ENCODE data around the gene GIMAP1.

The GIMAP1 gene

DNA sequence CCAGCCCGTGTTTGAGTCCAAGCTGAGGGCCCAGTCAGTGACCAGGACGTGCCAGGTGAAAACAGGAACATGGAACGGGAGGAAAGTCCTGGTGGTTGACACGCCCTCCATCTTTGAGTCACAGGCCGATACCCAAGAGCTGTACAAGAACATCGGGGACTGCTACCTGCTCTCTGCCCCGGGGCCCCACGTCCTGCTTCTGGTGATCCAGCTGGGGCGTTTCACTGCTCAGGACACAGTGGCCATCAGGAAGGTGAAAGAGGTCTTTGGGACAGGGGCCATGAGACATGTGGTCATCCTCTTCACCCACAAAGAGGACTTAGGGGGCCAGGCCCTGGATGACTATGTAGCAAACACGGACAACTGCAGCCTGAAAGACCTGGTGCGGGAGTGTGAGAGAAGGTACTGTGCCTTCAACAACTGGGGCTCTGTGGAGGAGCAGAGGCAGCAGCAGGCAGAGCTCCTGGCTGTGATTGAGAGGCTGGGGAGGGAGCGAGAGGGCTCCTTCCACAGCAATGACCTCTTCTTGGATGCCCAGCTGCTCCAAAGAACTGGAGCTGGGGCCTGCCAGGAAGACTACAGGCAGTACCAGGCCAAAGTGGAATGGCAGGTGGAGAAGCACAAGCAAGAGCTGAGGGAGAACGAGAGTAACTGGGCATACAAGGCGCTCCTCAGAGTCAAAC lies 26.0 kb downstream of the GIMAP1 start:
- no peak overlapping the region for H3K4me3 ChIP-seq (ENCODE audit: low read length)
- DNase-seq (ENCODE audit: low read depth, low spot score) = no peak

DNA sequence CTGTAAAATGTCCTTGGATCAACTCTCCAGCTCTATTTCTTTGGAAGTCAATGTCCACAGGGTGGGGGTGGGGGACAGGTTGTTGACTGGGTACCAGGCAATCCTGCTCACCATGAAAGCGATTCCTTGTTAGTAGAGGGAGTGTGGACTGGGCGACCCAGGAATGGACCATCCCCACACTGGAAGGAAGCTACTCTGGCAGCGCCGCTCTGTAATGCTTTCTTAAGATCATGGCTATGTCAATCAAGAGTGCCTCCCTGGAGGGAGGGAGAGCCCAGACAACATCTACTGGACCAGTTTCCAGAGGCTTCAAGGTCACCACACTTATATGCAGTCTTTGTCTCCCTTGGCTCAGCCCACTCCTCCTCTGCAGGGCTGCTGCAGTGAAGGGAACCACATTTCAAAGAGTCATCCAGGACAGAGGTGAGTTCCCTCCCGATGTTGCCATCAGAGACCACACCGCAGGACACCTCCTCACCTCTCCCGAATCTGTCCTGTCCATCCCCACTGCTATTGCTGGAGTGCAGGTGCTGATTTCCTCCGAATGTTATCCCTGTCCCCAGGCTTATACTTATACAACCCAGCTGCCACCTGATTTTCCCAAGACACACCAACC lies 27.7 kb downstream of the GIMAP1 start:
- no peak overlapping the region for H3K4me3 ChIP-seq (ENCODE audit: low read length)
- no peak for DNase-seq (ENCODE audit: low read depth, low spot score)

DNA sequence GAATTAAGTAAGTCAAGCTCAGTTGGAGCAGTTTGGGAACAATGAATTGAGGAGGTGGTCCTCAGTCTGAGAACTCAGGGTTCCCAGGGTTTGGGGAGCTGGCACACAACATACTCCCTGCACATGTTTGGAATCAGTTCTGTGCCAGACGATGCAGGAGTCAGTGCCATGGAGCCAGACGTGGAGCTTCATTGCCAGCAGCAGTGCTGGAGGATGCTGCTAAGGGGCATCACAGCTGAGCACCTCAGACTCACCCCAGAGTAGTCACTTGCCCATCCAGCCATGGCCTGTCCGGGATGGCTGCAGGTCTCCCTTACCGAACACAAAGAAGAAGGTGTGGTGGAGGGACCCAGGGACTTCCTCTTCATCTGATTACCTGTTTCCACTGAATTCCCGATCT lies 28.7 kb downstream of the GIMAP1 start:
- no peak overlapping the region for H3K4me3 ChIP-seq (ENCODE audit: low read length)
- no peak for DNase-seq (ENCODE audit: low read depth, low spot score)

DNA sequence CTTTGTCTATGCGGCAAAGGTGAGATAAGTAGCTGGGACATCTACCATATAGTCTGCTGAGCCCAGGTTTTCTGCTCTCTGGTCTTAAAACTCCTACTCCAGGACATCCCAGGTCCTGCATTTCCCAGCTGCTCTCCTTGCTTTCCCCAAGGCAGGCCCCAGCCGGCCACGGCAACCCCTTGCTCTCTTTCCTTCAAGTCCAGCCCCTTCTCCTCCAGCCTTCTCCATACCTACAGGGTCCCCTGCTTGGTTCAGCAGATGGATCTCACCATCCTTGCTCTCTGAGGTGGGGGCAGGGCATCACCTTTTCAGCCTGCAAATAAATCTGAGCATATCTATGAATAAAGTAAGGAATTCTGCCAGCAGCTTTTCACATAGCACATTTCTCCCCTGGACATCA lies 29.5 kb downstream of the GIMAP1 start:
- DNase-seq (ENCODE audit: low read depth, low spot score) = no peak
- no peak overlapping the region for H3K4me3 ChIP-seq (ENCODE audit: low read length)

DNA sequence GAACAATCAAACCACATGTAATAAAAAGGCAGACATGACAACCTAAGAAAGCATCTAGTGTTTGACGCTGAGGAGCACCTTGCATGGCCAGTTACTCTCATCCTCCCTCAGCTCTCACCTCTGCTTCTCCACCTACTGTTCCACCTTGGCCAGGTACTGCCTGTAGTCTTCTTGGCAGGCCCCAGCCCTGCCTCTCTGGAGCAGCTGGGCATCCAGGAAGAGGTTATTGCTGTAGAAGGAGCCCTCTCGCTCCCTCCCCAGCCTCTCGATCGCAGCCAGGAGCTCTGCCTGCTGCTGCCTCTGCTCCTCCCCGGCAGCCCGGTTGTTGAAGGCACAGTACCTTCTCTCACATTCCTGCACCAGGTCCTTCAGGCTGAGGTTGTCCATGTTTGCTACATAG lies 30.5 kb downstream of the GIMAP1 start:
- H3K4me3 ChIP-seq (ENCODE audit: low read length) = no peak overlapping the region
- DNase-seq (ENCODE audit: low read depth, low spot score) = no peak

DNA sequence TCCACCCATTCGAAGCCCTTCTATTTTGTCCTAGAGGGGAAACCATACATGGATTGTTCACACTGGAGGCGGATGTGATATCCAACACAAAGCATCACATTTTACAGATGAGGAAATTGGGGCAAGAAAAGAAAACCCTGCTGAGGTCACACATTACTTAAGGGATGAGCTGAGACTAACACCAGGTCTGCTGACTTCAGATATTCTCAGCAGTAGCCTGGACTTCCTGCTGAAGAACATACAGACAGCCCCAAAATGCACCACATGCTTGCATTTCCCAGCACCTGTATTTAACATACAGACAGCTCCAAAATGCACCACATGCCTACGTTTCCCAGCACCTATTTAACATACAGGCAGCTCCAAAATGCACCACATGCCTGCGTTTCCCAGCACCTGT lies 32.0 kb downstream of the GIMAP1 start:
- H3K4me3 ChIP-seq (ENCODE audit: low read length) = no peak overlapping the region
- DNase-seq (ENCODE audit: low read depth, low spot score) = no peak

GRCh38 chr7:150751702-150752101 lies 35.3 kb downstream of the GIMAP1 start:
- no peak for DNase-seq (ENCODE audit: low read depth, low spot score)
- no peak overlapping the region for H3K4me3 ChIP-seq (ENCODE audit: low read length)

DNA sequence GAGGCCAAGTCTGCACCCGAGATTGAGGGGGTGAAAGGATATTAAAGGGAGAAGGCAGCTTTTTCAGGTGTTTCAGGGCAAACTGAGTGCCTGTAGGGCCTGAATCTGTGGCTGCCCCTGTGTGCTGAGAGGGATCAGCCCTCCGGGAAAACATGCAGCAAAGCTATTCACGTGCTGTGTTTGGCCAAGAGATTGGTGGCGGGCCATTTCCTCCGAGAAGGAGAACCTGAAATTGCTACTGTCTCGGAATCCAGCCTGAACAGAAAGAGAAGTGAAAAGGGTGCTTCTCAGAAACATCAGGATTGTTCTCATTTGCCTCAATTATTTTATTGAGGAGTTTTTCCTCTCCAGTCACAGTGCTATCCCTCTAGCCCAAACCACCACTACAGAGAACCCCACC lies 36.8 kb downstream of the GIMAP1 start:
- no peak overlapping the region for H3K4me3 ChIP-seq (ENCODE audit: low read length)
- no peak for DNase-seq (ENCODE audit: low read depth, low spot score)

DNA sequence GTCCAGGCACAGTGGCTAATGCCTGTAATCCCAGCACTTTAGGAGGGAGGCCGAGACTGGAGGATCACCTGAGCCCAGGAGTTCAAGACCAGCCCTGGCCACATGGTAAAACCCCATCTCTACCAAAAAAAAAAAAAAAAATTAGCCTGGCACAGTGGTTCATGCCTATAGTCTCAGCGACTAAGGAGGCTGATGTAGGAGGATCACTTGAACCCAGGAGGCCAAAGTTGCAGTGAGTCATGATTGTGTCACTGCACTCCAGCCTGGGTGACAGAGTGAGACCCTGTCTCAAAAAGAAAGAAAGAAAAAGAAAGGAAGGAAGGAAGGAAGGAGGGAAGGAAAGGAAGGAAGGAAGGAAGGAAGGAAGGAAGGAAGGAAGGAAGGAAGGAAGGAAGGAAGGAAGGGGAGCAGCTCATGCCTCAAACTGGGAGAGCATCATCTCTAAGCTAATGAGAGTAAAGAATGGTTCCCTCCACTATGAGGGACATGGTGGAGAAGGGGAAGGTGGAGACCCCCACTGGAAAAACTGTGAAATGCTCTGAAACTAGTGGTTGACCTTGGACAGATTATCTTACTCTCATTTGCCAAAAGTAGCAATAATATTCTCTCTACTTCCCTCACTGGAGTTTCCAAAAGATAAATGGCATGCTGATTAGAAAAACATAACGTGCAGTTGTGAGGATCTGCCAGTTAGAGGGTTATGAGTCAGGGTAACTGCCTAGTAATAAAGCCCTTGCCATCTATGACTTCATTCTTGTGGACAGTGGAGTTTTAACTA lies 37.6 kb downstream of the GIMAP1 start:
- peak; percentile 78 for DNase-seq (ENCODE audit: low read depth, low spot score)
- H3K4me3 ChIP-seq (ENCODE audit: low read length) = no peak overlapping the region

- H3K4me3 ChIP-seq (ENCODE audit: low read length) = no peak overlapping the region
- no peak for DNase-seq (ENCODE audit: low read depth, low spot score)
Observed at GRCh38 chr7:150754951-150755350, 38.5 kb downstream of the GIMAP1 start.

- no peak overlapping the region for H3K4me3 ChIP-seq (ENCODE audit: low read length)
- DNase-seq (ENCODE audit: low read depth, low spot score) = peak; percentile 81
Observed at GRCh38 chr7:150755473-150756099, 39.2 kb downstream of the GIMAP1 start.

- DNase-seq (ENCODE audit: low read depth, low spot score) = no peak
- no peak overlapping the region for H3K4me3 ChIP-seq (ENCODE audit: low read length)
Observed at GRCh38 chr7:150756166-150756565, 39.8 kb downstream of the GIMAP1 start.

- H3K4me3 ChIP-seq (ENCODE audit: low read length) = no peak overlapping the region
- peak; percentile 79 for DNase-seq (ENCODE audit: low read depth, low spot score)
Observed at GRCh38 chr7:150756858-150757257, 40.4 kb downstream of the GIMAP1 start.

GRCh38 chr7:150759479-150759878 lies 43.1 kb downstream of the GIMAP1 start:
- no peak for DNase-seq (ENCODE audit: low read depth, low spot score)
- H3K4me3 ChIP-seq (ENCODE audit: low read length) = no peak overlapping the region

DNA sequence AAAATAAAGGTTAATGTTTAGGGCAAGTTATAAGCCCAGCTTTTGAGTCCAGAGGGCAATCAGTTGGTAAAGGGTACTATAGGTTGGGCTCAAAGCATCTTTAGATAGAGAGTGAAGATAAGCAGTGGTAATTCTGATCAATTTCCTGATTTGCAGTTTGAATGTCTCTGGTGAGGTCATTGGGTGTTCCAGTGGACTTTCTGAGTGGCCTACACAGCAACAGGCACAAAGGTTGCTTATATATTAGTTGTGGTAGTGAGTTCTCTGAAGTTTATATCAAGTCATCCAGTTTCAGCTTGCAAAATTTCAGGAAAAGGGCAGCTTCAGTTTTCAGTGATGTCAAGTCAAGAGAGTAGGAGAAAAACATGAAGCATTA lies 49.9 kb downstream of the GIMAP1 start:
- no peak overlapping the region for H3K4me3 ChIP-seq (ENCODE audit: low read length)
- no peak for DNase-seq (ENCODE audit: low read depth, low spot score)

DNA sequence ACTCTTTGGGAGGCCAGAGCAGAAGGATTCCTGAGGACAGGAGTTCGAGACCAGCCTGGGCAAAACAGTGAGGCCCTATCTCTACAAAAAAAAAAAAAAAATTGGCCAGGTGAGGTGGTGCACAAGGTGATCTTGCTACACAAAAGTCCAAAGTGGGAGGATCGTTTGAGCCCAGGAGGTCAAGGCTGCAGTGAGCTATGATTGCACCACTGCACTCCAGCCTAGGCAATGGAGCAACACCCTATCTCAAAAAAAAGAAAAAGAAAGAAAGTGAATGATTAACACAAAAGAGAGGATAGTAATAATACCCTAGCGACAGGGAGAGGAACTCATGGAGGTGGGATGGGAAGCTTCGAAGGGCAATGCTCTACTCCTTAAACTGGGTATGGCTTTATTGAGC lies 53.4 kb downstream of the GIMAP1 start:
- no peak for DNase-seq (ENCODE audit: low read depth, low spot score)
- H3K4me3 ChIP-seq (ENCODE audit: low read length) = no peak overlapping the region
